ENCODE results near the gene PLBD2.

GRCh38 chr12:113396200-113396599, 37.8 kb downstream of the PLBD2 start:
- TF ChIP-seq, protein P1, sequence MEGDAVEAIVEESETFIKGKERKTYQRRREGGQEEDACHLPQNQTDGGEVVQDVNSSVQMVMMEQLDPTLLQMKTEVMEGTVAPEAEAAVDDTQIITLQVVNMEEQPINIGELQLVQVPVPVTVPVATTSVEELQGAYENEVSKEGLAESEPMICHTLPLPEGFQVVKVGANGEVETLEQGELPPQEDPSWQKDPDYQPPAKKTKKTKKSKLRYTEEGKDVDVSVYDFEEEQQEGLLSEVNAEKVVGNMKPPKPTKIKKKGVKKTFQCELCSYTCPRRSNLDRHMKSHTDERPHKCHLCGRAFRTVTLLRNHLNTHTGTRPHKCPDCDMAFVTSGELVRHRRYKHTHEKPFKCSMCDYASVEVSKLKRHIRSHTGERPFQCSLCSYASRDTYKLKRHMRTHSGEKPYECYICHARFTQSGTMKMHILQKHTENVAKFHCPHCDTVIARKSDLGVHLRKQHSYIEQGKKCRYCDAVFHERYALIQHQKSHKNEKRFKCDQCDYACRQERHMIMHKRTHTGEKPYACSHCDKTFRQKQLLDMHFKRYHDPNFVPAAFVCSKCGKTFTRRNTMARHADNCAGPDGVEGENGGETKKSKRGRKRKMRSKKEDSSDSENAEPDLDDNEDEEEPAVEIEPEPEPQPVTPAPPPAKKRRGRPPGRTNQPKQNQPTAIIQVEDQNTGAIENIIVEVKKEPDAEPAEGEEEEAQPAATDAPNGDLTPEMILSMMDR (IDR thresholded peaks at IDR 0.05): no peak
- TF ChIP-seq EZH2 (IDR thresholded peaks at IDR 0.05) (no peak), EZH2phosphoT487 (IDR thresholded peaks at IDR 0.05) (no peak)

Measured in neural progenitor cell (in vitro differentiated cells).